Stimulated activated CD8-positive, alpha-beta memory T cell treated with anti-CD3 and anti-CD28 coated beads, Interleukin-7, amount 100 ng/mL, for 48 hours (primary cell): Measurements from ENCODE around the gene PGK2.

Experiments
- DNase-seq, 2 donors: peaks; one replicate each; pipeline ENCODE4 v3.0.0-alpha.2; 2020; ENCODE audit warnings: low read depth in 1 of 2; ENCODE audit errors: extremely low read depth in 1 of 2

The PGK2 gene

DNA sequence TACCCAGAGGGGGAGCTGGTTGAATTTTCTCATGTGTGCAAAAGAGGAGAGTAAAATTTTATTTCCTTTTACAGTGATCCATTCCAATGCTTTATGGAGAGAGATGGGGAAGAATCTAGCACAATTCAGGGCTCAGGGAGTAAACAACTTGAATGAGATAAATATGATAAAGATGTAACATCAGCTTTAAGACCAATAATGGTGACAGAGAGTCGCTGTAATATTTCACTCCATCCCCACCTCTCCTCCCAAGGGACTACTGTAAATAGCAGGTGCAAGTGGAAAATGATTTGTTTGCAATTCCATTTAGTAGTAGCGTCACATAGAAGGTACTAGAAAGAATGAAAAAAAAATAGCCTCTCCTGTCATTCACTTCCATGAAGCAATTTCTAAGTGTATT is 47.7 kb downstream of the PGK2 start:
- no peak for DNase-seq

DNA sequence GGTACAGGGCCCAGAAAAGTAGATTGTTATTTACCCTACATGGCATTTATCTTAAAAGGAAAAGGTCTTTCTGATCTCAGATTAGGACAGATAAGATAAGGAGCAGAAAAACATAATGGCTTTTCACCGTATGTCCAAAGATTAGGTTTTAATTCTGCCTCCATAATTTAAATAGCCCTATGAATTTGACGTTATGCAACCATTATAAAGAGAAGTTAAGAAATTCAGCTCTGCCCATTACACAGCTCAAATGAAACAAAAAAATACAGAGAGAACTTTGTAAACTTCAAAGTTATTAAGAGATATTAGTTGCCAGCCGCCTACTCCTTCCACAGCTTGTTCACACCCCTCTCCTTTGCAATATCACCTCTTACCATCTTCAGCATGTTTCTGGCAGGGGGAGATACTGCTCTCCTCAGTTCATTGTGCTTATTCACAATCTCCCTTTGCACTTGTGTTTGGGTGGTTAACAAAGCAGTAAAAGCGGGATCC is 51.0 kb downstream of the PGK2 start:
- no peak for DNase-seq
